ENCODE data around the gene TMEM106A. TPM values are rescaled to one million over a fixed set of nuclear protein-coding genes. Genes with fewer than 3 reads are reported as not detected.
"Not testable (repeated sequence)": the region's sequence is repeated elsewhere in the genome, so short reads cannot be mapped to it uniquely, and the experiment has no call there.

The TMEM106A gene
- total and polyA plus RNA-seq, 2 experiments from 2014 or later, result 4.2 to 6.1 TPM

- TF ChIP-seq, protein P1, sequence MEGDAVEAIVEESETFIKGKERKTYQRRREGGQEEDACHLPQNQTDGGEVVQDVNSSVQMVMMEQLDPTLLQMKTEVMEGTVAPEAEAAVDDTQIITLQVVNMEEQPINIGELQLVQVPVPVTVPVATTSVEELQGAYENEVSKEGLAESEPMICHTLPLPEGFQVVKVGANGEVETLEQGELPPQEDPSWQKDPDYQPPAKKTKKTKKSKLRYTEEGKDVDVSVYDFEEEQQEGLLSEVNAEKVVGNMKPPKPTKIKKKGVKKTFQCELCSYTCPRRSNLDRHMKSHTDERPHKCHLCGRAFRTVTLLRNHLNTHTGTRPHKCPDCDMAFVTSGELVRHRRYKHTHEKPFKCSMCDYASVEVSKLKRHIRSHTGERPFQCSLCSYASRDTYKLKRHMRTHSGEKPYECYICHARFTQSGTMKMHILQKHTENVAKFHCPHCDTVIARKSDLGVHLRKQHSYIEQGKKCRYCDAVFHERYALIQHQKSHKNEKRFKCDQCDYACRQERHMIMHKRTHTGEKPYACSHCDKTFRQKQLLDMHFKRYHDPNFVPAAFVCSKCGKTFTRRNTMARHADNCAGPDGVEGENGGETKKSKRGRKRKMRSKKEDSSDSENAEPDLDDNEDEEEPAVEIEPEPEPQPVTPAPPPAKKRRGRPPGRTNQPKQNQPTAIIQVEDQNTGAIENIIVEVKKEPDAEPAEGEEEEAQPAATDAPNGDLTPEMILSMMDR (IDR thresholded peaks at IDR 0.05; ENCODE audit: low read depth, low read length), result no peak
- no peak for DNase-seq (ENCODE audit: low read depth in 1 of 2, low spot score in 1 of 2)
Measured at GRCh38 chr17:43226393-43226792, 14.7 kb downstream of the TMEM106A start.

GRCh38 chr17:43228020-43228782 lies 16.5 kb downstream of the TMEM106A start, which contains the start of gene CCDC200:
CCDC200 (minus strand) TSS chr17:43228623; CDS start chr17:43228554, 69 bp downstream.
- H3K27me3 ChIP-seq; H3K27ac ChIP-seq; H3K4me1 ChIP-seq (ENCODE audit: low read depth); DNase-seq (ENCODE audit: low read depth in 1 of 2, low spot score in 1 of 2); H3K9me3 ChIP-seq (ENCODE audit: low read depth); H3K4me3 ChIP-seq; H3K36me3 ChIP-seq: not testable (repeated sequence)

More at GRCh38 chr17:43226393-43226792, 14.7 kb downstream of the TMEM106A start:
- H3K9me3 ChIP-seq (ENCODE audit: low read depth), result no peaks in the 10 kb centered on the region
- H3K4me1 ChIP-seq (ENCODE audit: low read depth), result no peaks in the 10 kb centered on the region
- no peak overlapping the region for H3K4me3 ChIP-seq
- H3K27me3 ChIP-seq, result no peaks in the 10 kb centered on the region
- H3K36me3 ChIP-seq, result peaks cover 6% of the 10 kb centered on the region
- H3K27ac ChIP-seq, result no peak overlapping the region

DNA sequence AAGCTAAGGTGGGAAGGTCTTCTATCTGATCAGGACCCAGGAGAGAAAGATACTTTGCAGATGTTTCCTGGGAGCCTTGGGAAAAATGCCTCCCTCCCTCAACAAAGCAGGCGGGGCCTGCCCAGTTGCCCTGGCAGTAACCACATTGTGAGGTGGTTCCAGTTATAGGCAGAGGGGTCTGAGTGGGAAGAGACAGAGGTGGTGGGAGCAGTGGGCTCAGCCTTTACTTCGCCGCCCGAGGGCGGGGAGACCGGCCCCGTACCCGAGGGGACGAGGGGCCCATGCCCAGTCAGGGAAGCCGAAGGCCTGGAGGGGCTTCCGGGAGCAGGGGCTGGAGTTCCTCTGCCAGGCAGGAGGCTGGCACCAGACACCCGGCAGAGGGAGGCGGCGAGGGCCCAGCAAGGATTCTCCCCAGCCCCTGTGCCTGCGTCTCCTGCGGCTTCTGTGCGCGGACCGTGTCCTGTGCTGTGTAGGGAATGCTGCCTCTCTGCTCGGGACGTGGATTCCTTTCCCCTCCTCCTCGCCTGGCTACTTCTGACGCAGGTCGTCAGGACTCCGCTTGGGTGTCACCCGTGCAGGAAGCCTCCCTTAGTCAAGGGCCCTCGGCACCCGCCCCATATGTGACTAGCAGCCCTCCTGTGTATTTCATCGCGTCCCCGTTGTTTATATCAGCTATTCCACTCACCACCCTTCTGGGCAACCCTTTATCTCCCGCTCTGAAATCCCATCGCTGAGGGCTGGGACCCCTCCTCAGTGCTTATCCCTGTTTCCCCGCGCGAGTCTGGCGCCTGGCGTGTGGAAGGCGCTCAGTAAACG lies 19.7 kb downstream of the TMEM106A start:
- not testable (repeated sequence) for H3K27me3 ChIP-seq; H3K27ac ChIP-seq; DNase-seq (ENCODE audit: low read depth in 1 of 2, low spot score in 1 of 2); H3K36me3 ChIP-seq; H3K9me3 ChIP-seq (ENCODE audit: low read depth); H3K4me1 ChIP-seq (ENCODE audit: low read depth); H3K4me3 ChIP-seq

GRCh38 chr17:43232021-43232699 lies 20.5 kb downstream of the TMEM106A start:
- H3K4me3 ChIP-seq; H3K27ac ChIP-seq; H3K4me1 ChIP-seq (ENCODE audit: low read depth); H3K27me3 ChIP-seq; H3K9me3 ChIP-seq (ENCODE audit: low read depth); DNase-seq (ENCODE audit: low read depth in 1 of 2, low spot score in 1 of 2); H3K36me3 ChIP-seq: not testable (repeated sequence)

- not testable (repeated sequence) for H3K4me3 ChIP-seq; H3K27me3 ChIP-seq; H3K4me1 ChIP-seq (ENCODE audit: low read depth); DNase-seq (ENCODE audit: low read depth in 1 of 2, low spot score in 1 of 2); H3K36me3 ChIP-seq; H3K27ac ChIP-seq; H3K9me3 ChIP-seq (ENCODE audit: low read depth)
Measured at GRCh38 chr17:43233263-43233662, 21.6 kb downstream of the TMEM106A start.

DNA sequence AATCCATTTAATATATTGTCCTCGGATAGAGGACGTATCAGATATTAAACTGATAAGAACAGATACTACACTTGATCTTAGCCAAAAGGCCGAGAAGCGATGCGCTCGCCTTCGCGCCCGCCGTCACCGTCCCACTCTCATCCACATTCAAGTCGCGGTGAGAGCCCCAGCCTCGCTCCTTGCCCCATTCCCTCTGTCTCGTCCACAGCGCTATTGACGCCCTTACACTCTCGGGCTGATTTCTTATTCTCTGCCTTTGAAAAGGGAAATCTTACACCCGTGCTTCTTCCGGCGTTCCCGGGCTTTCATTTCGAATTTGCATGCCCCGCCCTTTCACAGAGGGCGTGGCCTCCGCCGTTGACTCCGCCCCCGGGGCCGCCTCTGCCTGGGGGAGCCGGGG lies 22.2 kb downstream of the TMEM106A start, which contains the start of gene RNU2-1:
Gene RNU2-1 (minus strand): TSS at position 101 of the 400 bp plus-strand sequence.
- H3K4me1 ChIP-seq (ENCODE audit: low read depth); H3K4me3 ChIP-seq; H3K36me3 ChIP-seq; H3K27me3 ChIP-seq; H3K27ac ChIP-seq; DNase-seq (ENCODE audit: low read depth in 1 of 2, low spot score in 1 of 2); H3K9me3 ChIP-seq (ENCODE audit: low read depth): not testable (repeated sequence)

- not testable (repeated sequence) for H3K36me3 ChIP-seq; H3K27ac ChIP-seq; H3K4me1 ChIP-seq (ENCODE audit: low read depth); H3K4me3 ChIP-seq; DNase-seq (ENCODE audit: low read depth in 1 of 2, low spot score in 1 of 2); H3K27me3 ChIP-seq; H3K9me3 ChIP-seq (ENCODE audit: low read depth)
Measured at GRCh38 chr17:43239597-43239996, 27.9 kb downstream of the TMEM106A start.

- not testable (repeated sequence) for H3K27ac ChIP-seq; H3K4me3 ChIP-seq; H3K9me3 ChIP-seq (ENCODE audit: low read depth); H3K27me3 ChIP-seq; H3K36me3 ChIP-seq; DNase-seq (ENCODE audit: low read depth in 1 of 2, low spot score in 1 of 2); H3K4me1 ChIP-seq (ENCODE audit: low read depth)
Measured at GRCh38 chr17:43240596-43241352, 29.1 kb downstream of the TMEM106A start.

DNA sequence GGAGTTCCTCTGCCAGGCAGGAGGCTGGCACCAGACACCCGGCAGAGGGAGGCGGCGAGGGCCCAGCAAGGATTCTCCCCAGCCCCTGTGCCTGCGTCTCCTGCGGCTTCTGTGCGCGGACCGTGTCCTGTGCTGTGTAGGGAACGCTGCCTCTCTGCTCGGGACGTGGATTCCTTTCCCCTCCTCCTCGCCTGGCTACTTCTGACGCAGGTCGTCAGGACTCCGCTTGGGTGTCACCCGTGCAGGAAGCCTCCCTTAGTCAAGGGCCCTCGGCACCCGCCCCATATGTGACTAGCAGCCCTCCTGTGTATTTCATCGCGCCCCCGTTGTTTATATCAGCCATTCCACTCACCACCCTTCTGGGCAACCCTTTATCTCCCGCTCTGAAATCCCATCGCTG lies 34.8 kb downstream of the TMEM106A start:
- not testable (repeated sequence) for H3K4me3 ChIP-seq; DNase-seq (ENCODE audit: low read depth in 1 of 2, low spot score in 1 of 2); H3K4me1 ChIP-seq (ENCODE audit: low read depth); H3K36me3 ChIP-seq; H3K27me3 ChIP-seq; H3K9me3 ChIP-seq (ENCODE audit: low read depth); H3K27ac ChIP-seq

Data from cardiac muscle cell (in vitro differentiated cells and primary cell).